NOMO-1 treated with DMSO at 0.1 percent for 48 hours (cell line): Measurements from ENCODE around the gene PCED1A.
"Not testable (repeated sequence)": the region's sequence is repeated elsewhere in the genome, so short reads cannot be mapped to it uniquely, and the experiment has no call there.

Experiments used
- DNase-seq: peaks from one replicate; lab custom pipeline; 2025; ENCODE audit not compliant: unreplicated experiment; lab: John Stamatoyannopoulos, UW

The PCED1A gene

GRCh38 chr20:2831206-2831605, 9.2 kb downstream of the PCED1A start:
- DNase-seq: not testable (repeated sequence)

GRCh38 chr20:2829376-2829775, 11.1 kb downstream of the PCED1A start:
- DNase-seq: no peak

GRCh38 chr20:2826655-2827054, 13.8 kb downstream of the PCED1A start:
- DNase-seq: no peak

- DNase-seq: no peak
These were observed 14.7 kb downstream of the PCED1A start for GRCh38 chr20:2825761-2826160.

GRCh38 chr20:2822073-2822472, 18.4 kb downstream of the PCED1A start:
- DNase-seq: no peak

- no peak for DNase-seq
These were observed 19.3 kb downstream of the PCED1A start for GRCh38 chr20:2820896-2821869.

- DNase-seq: no peak
These were observed 20.2 kb downstream of the PCED1A start for GRCh38 chr20:2820084-2820895.

- DNase-seq: no peak
These were observed 22.4 kb downstream of the PCED1A start for GRCh38 chr20:2817891-2818595.

GRCh38 chr20:2817341-2817726, 23.1 kb downstream of the PCED1A start:
- DNase-seq: no peak

- no peak for DNase-seq
These were observed 23.7 kb downstream of the PCED1A start for GRCh38 chr20:2816583-2817340.

GRCh38 chr20:2816030-2816582, 24.3 kb downstream of the PCED1A start, which contains the start of gene TMEM239:
Gene TMEM239, plus strand, starts transcription at chr20:2816364. Its CDS starts 191 bp downstream, at chr20:2816555.
- no peak for DNase-seq

- no peak for DNase-seq
These were observed 25.1 kb downstream of the PCED1A start for GRCh38 chr20:2815242-2815900.

- DNase-seq: no peak
These were observed 25.8 kb downstream of the PCED1A start, which contains the start of gene C20orf141 for GRCh38 chr20:2814587-2815051. Gene C20orf141, plus strand, starts transcription at chr20:2814987. Its CDS starts 198 bp downstream, at chr20:2815185.

GRCh38 chr20:2814076-2814475, 26.4 kb downstream of the PCED1A start:
- no peak for DNase-seq

- no peak for DNase-seq
These were observed 28.3 kb downstream of the PCED1A start for GRCh38 chr20:2812189-2812588.

- no peak for DNase-seq
These were observed 30.8 kb downstream of the PCED1A start for GRCh38 chr20:2809690-2810089.

- DNase-seq: not testable (repeated sequence)
These were observed 32.5 kb downstream of the PCED1A start for GRCh38 chr20:2807929-2808328.

- DNase-seq: no peak
These were observed 33.4 kb downstream of the PCED1A start for GRCh38 chr20:2807019-2807418.

GRCh38 chr20:2806351-2806701, 34.1 kb downstream of the PCED1A start:
- DNase-seq: no peak
